Astrocyte (in vitro differentiated cells and primary cell): ENCODE measurements around the gene ENKD1. TPM values are rescaled to one million over a fixed set of nuclear protein-coding genes. Genes with fewer than 3 reads are reported as not detected.

Experiments used
- DNase-seq: peaks from one replicate; pipeline ENCODE4 v3.0.0-alpha.2; 2010; ENCODE audit warnings: low read depth
- FAIRE-seq: peaks from 2 replicates; lab custom pipeline; 2011; peaks lifted over from hg19 to GRCh38; lab: Jason Lieb, UNC
- H2AFZ ChIP-seq: 2 replicates; pipeline ENCODE4 v1.6.0; 2012; ENCODE audit warnings: low read depth, low read length, inconsistent platforms
- H3K27ac ChIP-seq: 2 replicates; pipeline ENCODE4 v1.5.1; 2011; ENCODE audit warnings: low read depth, low read length, inconsistent platforms
- H3K27me3 ChIP-seq: 2 replicates; pipeline ENCODE4 v1.6.0; 2011; ENCODE audit warnings: low read length, inconsistent platforms; ENCODE audit not compliant: insufficient read depth
- H3K36me3 ChIP-seq: 2 replicates; pipeline ENCODE4 v1.5.1; 2011; ENCODE audit warnings: low read length, inconsistent platforms; ENCODE audit not compliant: insufficient read depth
- H3K4me1 ChIP-seq: 2 replicates; pipeline ENCODE4 v1.5.1; 2011; ENCODE audit warnings: low read length, inconsistent platforms; ENCODE audit not compliant: insufficient read depth
- H3K4me2 ChIP-seq: 2 replicates; pipeline ENCODE4 v1.6.0; 2012; ENCODE audit warnings: low read length, inconsistent platforms
- H3K4me3 ChIP-seq: 2 replicates; pipeline ENCODE4 v1.5.1; 2011; ENCODE audit warnings: low read depth, mild to moderate bottlenecking, low read length, inconsistent platforms; ENCODE audit not compliant: insufficient read depth
- H3K79me2 ChIP-seq: 2 replicates; pipeline ENCODE4 v1.6.0; 2012; ENCODE audit warnings: mild to moderate bottlenecking, low read length, inconsistent platforms; ENCODE audit not compliant: insufficient read depth
- H3K9ac ChIP-seq: 2 replicates; pipeline ENCODE4 v1.6.0; 2012; ENCODE audit warnings: mild to moderate bottlenecking, low read length, inconsistent platforms
- H3K9me3 ChIP-seq: 2 replicates; pipeline ENCODE4 v1.5.1; 2012; ENCODE audit warnings: low read depth, mild to moderate bottlenecking, low read length, inconsistent platforms; ENCODE audit not compliant: insufficient read depth
- H4K20me1 ChIP-seq: 2 replicates; pipeline ENCODE4 v1.6.0; 2012; ENCODE audit warnings: low read length, inconsistent platforms; ENCODE audit not compliant: insufficient read depth
- H3K27ac Mint-ChIP-seq: one replicate; pipeline ENCODE4 v1.8.0; 2021; ENCODE audit warnings: mild to moderate bottlenecking, mixed read lengths; ENCODE audit not compliant: unreplicated experiment
- H3K27me3 Mint-ChIP-seq: one replicate; pipeline ENCODE4 v1.8.0; 2021; ENCODE audit warnings: low read depth, mixed read lengths; ENCODE audit not compliant: unreplicated experiment
- H3K36me3 Mint-ChIP-seq: one replicate; pipeline ENCODE4 v1.8.0; 2021; ENCODE audit warnings: low read depth, mixed read lengths; ENCODE audit not compliant: unreplicated experiment
- H3K4me1 Mint-ChIP-seq: one replicate; pipeline ENCODE4 v1.8.0; 2021; ENCODE audit warnings: low read depth, mixed read lengths; ENCODE audit not compliant: unreplicated experiment
- H3K4me3 Mint-ChIP-seq: one replicate; pipeline ENCODE4 v1.8.0; 2021; ENCODE audit warnings: mild to moderate bottlenecking, moderate library complexity, mixed read lengths; ENCODE audit not compliant: unreplicated experiment
- H3K9me3 Mint-ChIP-seq: one replicate; pipeline ENCODE4 v1.8.0; 2021; ENCODE audit warnings: mild to moderate bottlenecking, mixed read lengths; ENCODE audit not compliant: unreplicated experiment
- CTCF ChIP-seq: IDR thresholded peaks from 2 replicates; pipeline ENCODE4 v1.5.1; 2011; ENCODE audit warnings: low read depth, mild to moderate bottlenecking, inconsistent platforms, low read length, moderate library complexity; ENCODE audit not compliant: insufficient read depth
- EZH2 ChIP-seq: IDR thresholded peaks from 2 replicates; pipeline ENCODE4 v1.6.1; 2012; ENCODE audit warnings: mild to moderate bottlenecking, low read length, inconsistent platforms; ENCODE audit not compliant: insufficient read depth
- total RNA-seq: library from RNA; stranded (reverse); gene quantifications from 2 replicates; pipeline ENCODE4 v1.2.1, GENCODE V29; 2021

ENKD1 gene
- total RNA-seq, 1 donor from 2014 or later: 8.5 TPM

GRCh38 chr16:67707210-67707609, 40.7 kb upstream of the ENKD1 start:
- Mint-ChIP-seq H3K36me3 (peaks cover 4% of the 10 kb centered on the region), H3K4me1 (no peaks in the 10 kb centered on the region), H3K4me3 (no peak overlapping the region), H3K9me3 (no peaks in the 10 kb centered on the region), H3K27ac (no peak overlapping the region), H3K27me3 (no peaks in the 10 kb centered on the region)
- Histone ChIP-seq H4K20me1 (peaks cover 68% of the 10 kb centered on the region), H3K4me3 (no peak overlapping the region), H3K36me3 (no peaks in the 10 kb centered on the region), H3K27ac (no peak overlapping the region), H3K4me2 (no peak overlapping the region), H3K9me3 (no peaks in the 10 kb centered on the region), H3K9ac (no peak overlapping the region), H3K27me3 (no peaks in the 10 kb centered on the region), H3K4me1 (no peaks in the 10 kb centered on the region), H3K79me2 (peaks cover 65% of the 10 kb centered on the region), H2AFZ (no peak overlapping the region)
- FAIRE-seq: no peak
- TF ChIP-seq EZH2 (no peak), CTCF (no peak)
- no peak for DNase-seq

GRCh38 chr16:67704110-67704509, 37.6 kb upstream of the ENKD1 start:
- FAIRE-seq (no peak), DNase-seq (no peak)
- Histone ChIP-seq H3K27ac (no peak overlapping the region), H3K4me3 (no peak overlapping the region), H3K27me3 (no peaks in the 10 kb centered on the region), H3K9me3 (no peaks in the 10 kb centered on the region), H2AFZ (no peak overlapping the region), H3K4me1 (no peaks in the 10 kb centered on the region), H4K20me1 (peaks cover 60% of the 10 kb centered on the region), H3K79me2 (peaks cover 59% of the 10 kb centered on the region), H3K9ac (no peak overlapping the region), H3K4me2 (no peak overlapping the region), H3K36me3 (no peaks in the 10 kb centered on the region)
- H3K27me3 Mint-ChIP-seq: no peaks in the 10 kb centered on the region
- H3K4me3 Mint-ChIP-seq: no peak overlapping the region
- H3K27ac Mint-ChIP-seq: no peak overlapping the region
- no peaks in the 10 kb centered on the region for H3K36me3 Mint-ChIP-seq
- H3K9me3 Mint-ChIP-seq: no peaks in the 10 kb centered on the region
- TF ChIP-seq CTCF (no peak), EZH2 (no peak)
- H3K4me1 Mint-ChIP-seq: no peaks in the 10 kb centered on the region

GRCh38 chr16:67703626-67704025, 37.1 kb upstream of the ENKD1 start:
- FAIRE-seq: no peak

More at GRCh38 chr16:67703626-67704025, 37.1 kb upstream of the ENKD1 start:
- peaks cover 56% of the 10 kb centered on the region for H4K20me1 ChIP-seq
- H3K27ac ChIP-seq: no peak overlapping the region
- Mint-ChIP-seq H3K27ac (no peak overlapping the region), H3K4me1 (no peaks in the 10 kb centered on the region), H3K36me3 (peaks cover 1% of the 10 kb centered on the region), H3K27me3 (no peaks in the 10 kb centered on the region), H3K9me3 (no peaks in the 10 kb centered on the region), H3K4me3 (no peak overlapping the region)
- H3K9me3 ChIP-seq: no peaks in the 10 kb centered on the region
- H3K4me3 ChIP-seq: no peak overlapping the region
- H2AFZ ChIP-seq: no peak overlapping the region
- H3K36me3 ChIP-seq: no peaks in the 10 kb centered on the region
- no peaks in the 10 kb centered on the region for H3K27me3 ChIP-seq
- no peak overlapping the region for H3K9ac ChIP-seq
- no peak overlapping the region for H3K4me2 ChIP-seq
- no peaks in the 10 kb centered on the region for H3K4me1 ChIP-seq
- H3K79me2 ChIP-seq: peaks cover 56% of the 10 kb centered on the region
- no peak for DNase-seq
- no peak for TF ChIP-seq EZH2
- no peak for TF ChIP-seq CTCF
